DLD1 (cell line): ENCODE data around the gene DNMT1.
"Not testable (repeated sequence)": the region's sequence is repeated elsewhere in the genome, so short reads cannot be mapped to it uniquely, and the experiment has no call there.

Experiments used
- in situ Hi-C: cut with HindIII; loops from 2 replicates; pipeline ENCODE4 v1.10.0; 2017; ENCODE audit warnings: low sequenced_read_pairs

The DNMT1 gene

DNA sequence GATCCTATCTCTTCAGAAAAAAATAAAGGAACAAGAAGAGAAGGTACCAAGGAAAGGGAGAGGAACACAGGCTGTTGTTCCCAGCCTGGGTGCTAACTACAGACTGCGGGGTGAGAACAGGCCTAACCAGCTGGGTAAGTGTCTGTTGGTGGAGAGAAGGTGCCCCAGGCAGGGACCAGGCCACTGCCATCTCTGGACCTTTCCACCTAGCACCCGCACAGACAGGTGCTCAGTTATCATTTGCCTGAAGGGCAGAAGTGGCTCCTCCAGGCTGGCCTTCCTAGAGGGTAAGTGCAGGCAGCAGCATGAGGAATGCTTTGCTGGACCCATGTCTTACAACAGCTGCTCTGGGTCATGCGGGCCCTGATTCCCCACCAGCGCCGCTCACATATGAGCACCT lies 10.1 kb downstream of the DNMT1 start:
- in situ Hi-C loops: no loop called here

- in situ Hi-C loops: no loop called here
Observed at GRCh38 chr19:10183926-10184325, 10.8 kb downstream of the DNMT1 start.

DNA sequence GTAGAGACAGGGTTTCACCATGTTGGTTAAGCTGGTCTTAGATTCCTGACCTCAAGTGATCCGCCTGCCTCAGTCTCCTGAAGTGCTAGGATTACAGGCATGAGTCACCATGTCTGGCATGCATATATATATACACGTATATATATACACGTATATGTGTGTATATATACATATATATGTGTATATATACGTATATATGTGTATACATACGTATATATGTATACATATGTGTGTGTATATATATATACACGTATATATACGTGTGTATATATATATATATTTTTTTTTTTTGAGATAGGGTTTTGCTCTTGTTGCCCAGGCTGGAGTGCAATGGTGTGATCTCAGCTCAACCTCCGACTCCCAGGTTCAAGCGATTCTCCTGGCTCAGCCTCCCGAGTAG lies 11.9 kb downstream of the DNMT1 start:
- in situ Hi-C loops: no loop called here

DNA sequence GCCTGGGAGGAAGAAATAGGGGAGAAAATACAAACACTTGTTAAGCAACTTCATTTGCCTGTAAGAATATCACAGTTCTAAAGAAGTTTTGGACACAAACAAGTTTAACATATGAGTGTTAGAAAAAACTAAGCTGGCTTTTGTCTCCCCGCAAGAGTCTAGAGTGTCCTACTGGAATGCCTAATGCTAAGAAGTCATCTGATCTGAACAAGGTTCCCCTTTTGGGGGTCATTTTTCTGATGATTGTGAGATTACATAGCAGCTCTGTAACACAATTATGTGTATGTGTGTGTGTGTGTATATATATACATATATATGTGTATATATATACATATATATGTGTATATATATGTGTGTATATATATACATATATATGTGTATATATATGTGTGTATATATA lies 12.7 kb downstream of the DNMT1 start:
- in situ Hi-C loops: no loop called here

DNA sequence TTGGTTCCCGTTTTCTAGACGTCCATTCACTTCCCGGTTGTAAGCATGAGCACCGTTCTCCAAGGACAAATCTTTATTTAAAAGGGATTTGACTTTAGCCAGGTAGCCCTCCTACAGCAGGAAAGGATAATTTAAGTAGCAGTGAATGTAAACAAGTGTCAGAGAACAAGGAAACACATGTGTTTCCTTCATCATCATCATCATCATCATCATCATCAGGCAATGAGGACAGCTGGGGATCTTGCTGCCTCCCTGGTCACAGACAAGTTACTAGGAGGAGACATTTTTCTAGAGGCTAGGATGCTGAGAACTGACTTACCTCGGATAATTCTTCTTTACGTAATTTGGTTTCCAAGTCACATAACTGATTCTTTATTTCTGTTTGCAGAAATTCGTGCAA lies 14.3 kb downstream of the DNMT1 start:
- in situ Hi-C loops: no loop called here

- in situ Hi-C loops: not testable (repeated sequence)
Observed at GRCh38 chr19:10180024-10180423, 14.7 kb downstream of the DNMT1 start.

- in situ Hi-C loops: no loop called here
Observed at GRCh38 chr19:10173527-10173926, 21.2 kb downstream of the DNMT1 start.

GRCh38 chr19:10168386-10168948 lies 26.3 kb downstream of the DNMT1 start:
- in situ Hi-C loops: no loop called here

GRCh38 chr19:10167459-10167858 lies 27.3 kb downstream of the DNMT1 start:
- in situ Hi-C loops: no loop called here

GRCh38 chr19:10166501-10166900 lies 28.3 kb downstream of the DNMT1 start:
- in situ Hi-C loops: not testable (repeated sequence)

- in situ Hi-C loops: no loop called here
Observed at GRCh38 chr19:10166046-10166445, 28.7 kb downstream of the DNMT1 start.

DNA sequence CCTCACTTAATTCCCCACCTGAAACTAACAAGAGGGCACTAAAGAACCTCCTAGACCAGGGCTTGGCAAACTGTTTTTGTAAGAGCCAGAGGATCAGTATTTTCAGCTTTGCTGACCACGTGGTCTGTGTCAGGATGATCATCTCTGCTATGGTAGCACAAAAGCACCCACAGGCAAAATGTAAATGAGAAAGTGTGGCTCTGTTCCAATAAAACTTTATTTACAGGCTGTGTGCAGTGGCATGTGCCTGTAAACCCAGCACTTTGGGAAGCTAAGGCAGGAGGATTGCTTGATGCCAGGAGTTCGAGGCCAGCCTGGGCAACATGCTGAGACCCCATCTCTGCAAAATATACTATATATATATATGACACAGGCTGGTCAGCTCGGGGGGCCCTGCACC lies 31.2 kb downstream of the DNMT1 start:
- in situ Hi-C loops: no loop called here

- in situ Hi-C loops: no loop called here
Observed at GRCh38 chr19:10159610-10160009, 35.1 kb downstream of the DNMT1 start.

DNA sequence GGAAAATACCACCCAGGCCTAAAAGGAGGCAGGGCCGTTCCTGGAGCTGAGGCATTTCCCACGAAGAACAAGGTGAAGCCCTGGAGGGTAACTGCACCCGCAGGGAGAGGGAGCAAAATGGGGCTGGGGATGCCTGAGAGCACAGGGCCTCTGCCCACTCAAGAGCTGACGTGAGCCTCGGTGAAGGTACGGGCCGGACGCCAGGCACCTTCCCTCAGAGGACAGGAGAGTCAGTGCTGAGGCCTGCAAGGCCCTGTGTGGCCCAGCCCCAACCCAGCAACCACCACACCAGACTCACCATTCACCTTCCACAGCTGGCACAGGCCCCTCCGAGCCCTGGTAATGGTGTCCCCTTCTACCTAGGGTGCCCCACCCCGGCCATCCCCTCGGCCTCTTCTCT lies 36.3 kb downstream of the DNMT1 start:
- in situ Hi-C loops: no loop called here

GRCh38 chr19:10158071-10158470 lies 36.7 kb downstream of the DNMT1 start:
- in situ Hi-C loops: no loop called here

DNA sequence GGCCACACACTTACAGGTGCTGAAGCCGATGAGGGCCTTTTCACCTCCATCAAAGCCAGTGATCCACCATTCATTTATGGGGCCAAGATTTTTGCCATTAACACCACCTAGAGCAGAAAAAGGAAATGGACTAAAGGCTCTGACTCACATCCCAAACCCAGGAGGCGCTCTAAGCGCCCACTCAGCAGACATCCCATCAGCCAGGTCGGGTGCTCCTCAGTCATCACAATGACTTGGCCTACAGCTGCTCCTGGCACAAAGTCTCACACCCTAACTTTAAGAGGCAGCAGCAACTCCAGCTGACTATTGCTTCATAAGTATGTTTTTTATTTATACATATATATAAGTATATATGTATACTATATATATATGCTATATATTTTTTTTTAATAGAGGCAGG lies 38.9 kb downstream of the DNMT1 start:
- in situ Hi-C loops: no loop called here

DNA sequence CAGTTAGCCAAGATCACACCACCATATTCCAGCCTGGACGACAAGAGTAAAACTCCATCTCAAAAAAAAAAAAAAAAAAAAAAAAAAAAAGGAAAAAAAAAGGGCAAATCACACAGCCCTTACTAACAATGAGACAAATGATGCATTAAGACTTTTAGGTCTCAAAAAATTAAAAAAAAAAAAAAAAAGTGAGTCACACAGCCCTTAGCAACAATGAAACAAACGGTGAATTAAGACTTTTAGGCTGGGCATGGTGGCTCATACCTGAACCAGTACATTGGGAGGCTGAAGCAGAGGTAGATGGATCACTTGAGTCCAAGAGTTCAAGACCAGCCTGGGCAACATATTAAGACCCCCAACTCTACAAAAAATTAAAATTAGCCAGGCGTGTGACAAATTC lies 42.7 kb downstream of the DNMT1 start:
- in situ Hi-C loops: no loop called here

DNA sequence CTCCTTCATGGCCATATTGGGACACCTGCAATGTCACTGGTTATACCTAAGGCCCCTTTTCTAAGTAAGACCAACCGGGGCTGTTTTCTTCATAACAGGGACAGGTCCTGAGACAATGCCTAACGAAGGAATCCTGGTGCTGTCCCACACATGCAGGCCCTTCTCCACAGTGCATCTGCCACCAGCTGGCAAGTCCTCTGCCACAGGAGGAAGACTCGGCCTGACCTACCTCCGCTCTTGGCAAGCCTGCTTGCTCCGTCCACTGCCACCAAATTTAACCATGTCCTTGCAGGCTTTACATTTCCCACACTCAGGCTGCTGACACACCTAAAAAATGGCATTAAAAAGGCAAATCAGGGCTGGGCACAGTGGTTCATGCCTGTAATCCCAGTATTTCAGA lies 43.2 kb downstream of the DNMT1 start:
- in situ Hi-C loops: no loop called here

GRCh38 chr19:10149427-10149826 lies 45.3 kb downstream of the DNMT1 start:
- in situ Hi-C loops: no loop called here

GRCh38 chr19:10146142-10146541 lies 48.6 kb downstream of the DNMT1 start:
- in situ Hi-C loops: no loop called here

DNA sequence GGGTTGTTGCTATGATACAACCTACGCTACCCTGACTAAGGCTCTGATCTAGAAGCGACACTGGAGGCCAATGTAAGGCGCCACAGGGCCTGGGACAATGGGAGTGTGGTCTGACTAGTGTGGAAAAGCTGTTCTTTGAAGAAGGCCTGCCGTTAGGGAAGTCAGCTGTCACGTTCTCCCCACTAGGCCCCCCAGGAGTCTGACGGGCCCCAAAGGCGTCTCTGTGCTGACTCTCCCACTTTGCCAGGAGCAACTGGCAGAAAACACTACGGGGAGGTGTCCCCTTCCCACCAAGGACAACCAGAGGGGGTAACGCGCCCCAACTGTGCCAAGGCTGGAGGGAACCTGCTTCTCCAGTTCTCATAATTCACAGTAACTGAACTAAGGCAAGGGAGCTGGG lies 49.7 kb downstream of the DNMT1 start:
- in situ Hi-C loops: no loop called here

- in situ Hi-C loops: no loop called here
Observed at GRCh38 chr19:10144361-10144760, 50.4 kb downstream of the DNMT1 start.

- in situ Hi-C loops: no loop called here
Observed at GRCh38 chr19:10143681-10144080, 51.1 kb downstream of the DNMT1 start.
